H9 (cell line): Measurements from ENCODE around the gene HOXB6. TPM values are rescaled to one million over a fixed set of nuclear protein-coding genes. Genes with fewer than 3 reads are reported as not detected.

Source experiments
- DNase-seq: peaks from one replicate; pipeline ENCODE4 v3.0.0-alpha.2; 2017
- H2AFZ ChIP-seq: one replicate; pipeline ENCODE4 v1.6.1; 2013; ENCODE audit warnings: mild to moderate bottlenecking, low read length, control low read depth, moderate library complexity
- H2AK5ac ChIP-seq: 2 replicates; pipeline ENCODE4 v1.6.1; 2013; ENCODE audit warnings: low read length, control low read depth, mixed read lengths; ENCODE audit not compliant: insufficient read length
- H2BK120ac ChIP-seq: one replicate; pipeline ENCODE4 v1.6.1; 2013; ENCODE audit warnings: low read depth, mild to moderate bottlenecking, low read length, control low read depth, inconsistent platforms; ENCODE audit not compliant: poor library complexity, severe bottlenecking
- H2BK12ac ChIP-seq: 2 replicates; pipeline ENCODE4 v1.6.1; 2013; ENCODE audit warnings: low read length, control low read depth, mixed read lengths, low read depth; ENCODE audit not compliant: insufficient read length
- H2BK15ac ChIP-seq: 2 replicates; pipeline ENCODE4 v1.6.1; 2013; ENCODE audit warnings: low read depth, low read length, control low read depth
- H2BK20ac ChIP-seq: one replicate; pipeline ENCODE4 v1.6.1; 2013; ENCODE audit warnings: low read depth, mild to moderate bottlenecking, low read length, control low read depth, inconsistent platforms; ENCODE audit not compliant: poor library complexity, severe bottlenecking
- H2BK5ac ChIP-seq: 2 replicates; pipeline ENCODE4 v1.6.1; 2013; ENCODE audit warnings: low read length, control low read depth, mixed read lengths; ENCODE audit not compliant: insufficient read length
- H3K14ac ChIP-seq: 2 replicates; pipeline ENCODE4 v1.6.1; 2013; ENCODE audit warnings: low read length, control low read depth; ENCODE audit not compliant: insufficient read depth
- H3K18ac ChIP-seq: 2 replicates; pipeline ENCODE4 v1.6.1; 2013; ENCODE audit warnings: low read depth, mild to moderate bottlenecking, mixed read lengths, low read length, control low read depth; ENCODE audit not compliant: insufficient read length
- H3K23ac ChIP-seq: 2 replicates; pipeline ENCODE4 v1.6.1; 2013; ENCODE audit warnings: low read length, control low read depth, mixed read lengths, low read depth; ENCODE audit not compliant: insufficient read length
- H3K23me2 ChIP-seq: 2 replicates; pipeline ENCODE4 v1.6.1; 2013; ENCODE audit warnings: low read depth, mild to moderate bottlenecking, mixed read lengths, low read length, control low read depth; ENCODE audit not compliant: insufficient read length, poor library complexity, severe bottlenecking
- H3K27ac ChIP-seq: 2 replicates; pipeline ENCODE4 v1.5.1; 2013; ENCODE audit warnings: low read length, control low read depth, mixed read lengths, low read depth; ENCODE audit not compliant: insufficient read length
- H3K27me3 ChIP-seq: 2 replicates; pipeline ENCODE4 v1.6.1; 2013; ENCODE audit warnings: low read length, control low read depth, inconsistent platforms; ENCODE audit not compliant: insufficient read depth
- H3K4ac ChIP-seq: 2 replicates; pipeline ENCODE4 v1.6.1; 2013; ENCODE audit warnings: low read depth, mild to moderate bottlenecking, control low read depth, inconsistent platforms, low read length, moderate library complexity
- H3K4me1 ChIP-seq: 2 replicates; pipeline ENCODE4 v1.6.1; 2013; ENCODE audit warnings: low read length, control low read depth, inconsistent platforms; ENCODE audit not compliant: insufficient read depth
- H3K4me2 ChIP-seq: 2 replicates; pipeline ENCODE4 v1.6.1; 2013; ENCODE audit warnings: low read length, control low read depth, mixed read lengths; ENCODE audit not compliant: insufficient read length, insufficient read depth
- H3K56ac ChIP-seq: 2 replicates; pipeline ENCODE4 v1.6.1; 2013; ENCODE audit warnings: low read depth, mild to moderate bottlenecking, mixed read lengths, low read length, control low read depth; ENCODE audit not compliant: insufficient read length
- H3K79me1 ChIP-seq: 2 replicates; pipeline ENCODE4 v1.6.1; 2013; ENCODE audit warnings: low read depth, mild to moderate bottlenecking, moderate library complexity, low read length, control low read depth, inconsistent platforms; ENCODE audit not compliant: insufficient read depth, poor library complexity, severe bottlenecking
- H3K79me2 ChIP-seq: 2 replicates; pipeline ENCODE4 v1.6.1; 2013; ENCODE audit warnings: low read length, control low read depth, inconsistent platforms; ENCODE audit not compliant: insufficient read depth
- H3K9ac ChIP-seq: 2 replicates; pipeline ENCODE4 v1.6.1; 2013; ENCODE audit warnings: low read length, control low read depth, mixed read lengths; ENCODE audit not compliant: insufficient read length; ENCODE audit errors: extremely low read depth
- H3K9me3 ChIP-seq: one replicate; pipeline ENCODE4 v1.6.1; 2013; ENCODE audit warnings: low read depth, low read length, inconsistent platforms; ENCODE audit not compliant: control insufficient read depth
- H3T11ph ChIP-seq: one replicate; pipeline ENCODE4 v1.6.1; 2013; ENCODE audit warnings: mild to moderate bottlenecking, low read length, control low read depth, inconsistent platforms
- H4K20me1 ChIP-seq: one replicate; pipeline ENCODE4 v1.6.1; 2013; ENCODE audit not compliant: control insufficient read depth, insufficient read length, insufficient read depth
- H4K5ac ChIP-seq: 2 replicates; pipeline ENCODE4 v1.6.1; 2013; ENCODE audit warnings: low read depth, mild to moderate bottlenecking, mixed read lengths, low read length, control low read depth; ENCODE audit not compliant: insufficient read length
- H4K8ac ChIP-seq: replicated peaks from 2 replicates; pipeline ENCODE4 v1.6.1; 2013; ENCODE audit warnings: low read length, control low read depth, mixed read lengths, low read depth; ENCODE audit not compliant: insufficient read length
- H4K91ac ChIP-seq: 2 replicates; pipeline ENCODE4 v1.6.1; 2013; ENCODE audit warnings: low read depth, mild to moderate bottlenecking, moderate library complexity, mixed read lengths, low read length, control low read depth; ENCODE audit not compliant: insufficient read length
- H3K27ac Mint-ChIP-seq, 3 experiments: 2 replicates in 2 of 3; 3 replicates in 1 of 3; pipeline ENCODE4 v1.8.0; 2020 to 2021; ENCODE audit warnings: mixed read lengths in 3 of 3, mild to moderate bottlenecking in 1 of 3, moderate library complexity in 1 of 3
- H3K27me3 Mint-ChIP-seq: 2 replicates; pipeline ENCODE4 v1.8.0; 2021; ENCODE audit warnings: low read depth, mild to moderate bottlenecking, moderate library complexity, mixed read lengths
- H3K36me3 Mint-ChIP-seq, 3 experiments: 2 replicates in 2 of 3; 3 replicates in 1 of 3; pipeline ENCODE4 v1.8.0; 2020 to 2021; ENCODE audit warnings: low read depth in 3 of 3, mixed read lengths in 3 of 3; ENCODE audit not compliant: insufficient read depth in 1 of 3
- H3K4me1 Mint-ChIP-seq, 2 experiments: 2 replicates each; pipeline ENCODE4 v1.8.0; 2020; ENCODE audit warnings: mixed read lengths in 2 of 2
- H3K4me3 Mint-ChIP-seq, 2 experiments: 2 replicates in 1 of 2; 3 replicates in 1 of 2; pipeline ENCODE4 v1.8.0; 2020 to 2021; ENCODE audit warnings: mild to moderate bottlenecking in 2 of 2, mixed read lengths in 2 of 2, moderate library complexity in 1 of 2
- H3K9me3 Mint-ChIP-seq, 2 experiments: 2 replicates in 1 of 2; 3 replicates in 1 of 2; pipeline ENCODE4 v1.8.0; 2020; ENCODE audit warnings: mild to moderate bottlenecking in 2 of 2, mixed read lengths in 2 of 2, moderate library complexity in 1 of 2
- WGBS: extraction: QIAGEN DNeasy Blood & Tissue Kit; methylation state at CpG from one replicate; pipeline ENCODE4 v1.1.7; 2013; ENCODE audit warnings: missing lambda C conversion rate, low lambda C conversion rate, mixed read lengths; ENCODE audit not compliant: insufficient read length; ENCODE audit errors: extremely low coverage; 5-methylcytosine and 5-hydroxymethylcytosine counted together
- microRNA-seq: library from miRNA; unstranded; fragments of <30 nt; microRNA quantifications from one replicate; pipeline ENCODE4, GENCODE V29; 2020; ENCODE audit warnings: borderline microRNAs expressed
- total RNA-seq: library from RNA; stranded (reverse); gene quantifications from 2 replicates; pipeline ENCODE4 v1.2.1, GENCODE V29; 2021
- TF ChIP-seq, protein P1 (sequence below): fragments of 200-600 bp; sonication (generic); conservative IDR thresholded peaks from 3 replicates; pipeline ENCODE4 v1.8.0; 2021; ENCODE audit warnings: antibody characterized with exemption, mild to moderate bottlenecking

Gene HOXB6
- total RNA-seq, 1 experiment from 2014 or later, result not detected

DNA sequence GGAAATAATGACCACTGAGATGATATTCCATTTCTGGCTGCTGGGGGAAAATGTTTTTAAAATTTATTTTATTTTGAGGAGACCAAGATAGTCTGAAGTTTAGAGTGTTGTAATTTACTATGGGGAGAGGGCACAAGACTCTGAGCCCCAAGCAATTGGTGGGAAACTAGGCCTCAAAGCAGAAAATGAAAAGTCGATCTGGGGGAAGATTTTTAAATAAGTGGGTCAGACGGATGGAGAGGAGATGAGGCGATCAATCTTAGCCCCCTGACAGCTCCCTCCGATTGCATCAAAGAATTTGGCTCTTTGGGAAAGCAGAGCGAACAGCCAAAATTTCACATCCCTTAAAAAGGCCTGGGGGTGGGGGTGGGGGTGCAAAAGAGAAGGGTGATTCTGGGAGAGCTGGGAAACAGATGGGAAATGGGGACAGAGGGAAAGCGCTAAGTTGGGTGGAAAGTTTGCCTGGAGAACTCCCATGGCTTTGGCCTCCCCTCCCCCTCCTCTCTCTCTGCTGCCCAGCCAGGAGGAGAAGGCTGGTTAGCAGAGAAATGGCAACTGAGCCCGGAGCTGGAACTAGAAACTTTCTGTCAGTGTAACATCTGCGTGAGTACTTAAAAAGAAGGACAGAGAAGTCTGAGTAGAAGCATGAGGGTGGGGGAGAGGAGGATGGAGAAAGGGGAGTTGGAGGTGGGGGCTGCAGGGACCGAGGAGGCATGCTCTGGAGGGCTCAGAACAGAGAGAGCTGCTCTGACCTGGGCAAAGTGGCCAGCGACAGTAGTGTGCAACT, 58.5 kb downstream of the HOXB6 start:
- no peaks in the 10 kb centered on the region for H3K79me2 ChIP-seq
- H3K14ac ChIP-seq, result no peak overlapping the region
- H2AK5ac ChIP-seq, result no peak overlapping the region
- H4K8ac ChIP-seq, result no peak overlapping the region
- H2BK5ac ChIP-seq, result no peak overlapping the region
- peaks cover 92% of the 10 kb centered on the region for H3K27me3 ChIP-seq
- no peak overlapping the region for H2BK20ac ChIP-seq
- no peak overlapping the region for H2BK120ac ChIP-seq
- H2BK12ac ChIP-seq, result no peak overlapping the region
- no peak overlapping the region for H2BK15ac ChIP-seq
- H3K4me3 Mint-ChIP-seq, result no peak overlapping the region; a peak in 1 of 5 replicates
- peaks cover 1 to 21% of the 10 kb centered on the region in 2 experiments; a peak in 3 of 5 replicates for H3K9me3 Mint-ChIP-seq
- H3K36me3 Mint-ChIP-seq, result no peaks in the 10 kb centered on the region; a peak in 1 of 7 replicates
- DNase-seq, result peak; percentile 78
- no peak overlapping the region for H3K23ac ChIP-seq
- no CpG with 5 or more reads among the region's 10 CpGs for WGBS
- no peaks in the 10 kb centered on the region for H4K20me1 ChIP-seq
- H4K91ac ChIP-seq, result no peak overlapping the region
- H3K4me1 Mint-ChIP-seq, result peaks cover 39 to 71% of the 10 kb centered on the region in 2 experiments
- H3T11ph ChIP-seq, result no peak overlapping the region
- H2AFZ ChIP-seq, result no peak overlapping the region
- peaks cover 99% of the 10 kb centered on the region for H3K27me3 Mint-ChIP-seq
- no peak overlapping the region for H3K4me2 ChIP-seq
- no peak overlapping the region for H3K27ac Mint-ChIP-seq
- no peak overlapping the region for H4K5ac ChIP-seq
- H3K23me2 ChIP-seq, result peaks cover 5% of the 10 kb centered on the region
- H3K56ac ChIP-seq, result no peak overlapping the region
- no peak overlapping the region for H3K9ac ChIP-seq
- TF ChIP-seq, protein P1, sequence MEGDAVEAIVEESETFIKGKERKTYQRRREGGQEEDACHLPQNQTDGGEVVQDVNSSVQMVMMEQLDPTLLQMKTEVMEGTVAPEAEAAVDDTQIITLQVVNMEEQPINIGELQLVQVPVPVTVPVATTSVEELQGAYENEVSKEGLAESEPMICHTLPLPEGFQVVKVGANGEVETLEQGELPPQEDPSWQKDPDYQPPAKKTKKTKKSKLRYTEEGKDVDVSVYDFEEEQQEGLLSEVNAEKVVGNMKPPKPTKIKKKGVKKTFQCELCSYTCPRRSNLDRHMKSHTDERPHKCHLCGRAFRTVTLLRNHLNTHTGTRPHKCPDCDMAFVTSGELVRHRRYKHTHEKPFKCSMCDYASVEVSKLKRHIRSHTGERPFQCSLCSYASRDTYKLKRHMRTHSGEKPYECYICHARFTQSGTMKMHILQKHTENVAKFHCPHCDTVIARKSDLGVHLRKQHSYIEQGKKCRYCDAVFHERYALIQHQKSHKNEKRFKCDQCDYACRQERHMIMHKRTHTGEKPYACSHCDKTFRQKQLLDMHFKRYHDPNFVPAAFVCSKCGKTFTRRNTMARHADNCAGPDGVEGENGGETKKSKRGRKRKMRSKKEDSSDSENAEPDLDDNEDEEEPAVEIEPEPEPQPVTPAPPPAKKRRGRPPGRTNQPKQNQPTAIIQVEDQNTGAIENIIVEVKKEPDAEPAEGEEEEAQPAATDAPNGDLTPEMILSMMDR, result no peak
- H3K18ac ChIP-seq, result no peak overlapping the region
- no peaks in the 10 kb centered on the region for H3K9me3 ChIP-seq
- no peak overlapping the region for H3K4ac ChIP-seq
- H3K79me1 ChIP-seq, result no peaks in the 10 kb centered on the region
- peaks cover 3% of the 10 kb centered on the region; the same call in 1 of the 2 replicates for H3K4me1 ChIP-seq
- no peak overlapping the region for H3K27ac ChIP-seq

Small RNAs within 50 kb of the gene (microRNA-seq; reads per million reads assigned to microRNA genes)
- not detected for gene MIR196A1

Other genes with a start within 250 kb of the HOXB6 start
- gene SKAP1, start 174.8 kb downstream of the HOXB6 start, total RNA-seq, result not detected in 2 replicates
- gene HOXB1, start 74.0 kb downstream of the HOXB6 start, total RNA-seq, result not detected in 2 replicates
- not detected in 2 replicates for gene HOXB2, start 59.9 kb downstream of the HOXB6 start, total RNA-seq
- gene HOXB4, start 26.6 kb downstream of the HOXB6 start, total RNA-seq, result not detected in 2 replicates
- gene HOXB3, start 14.7 kb downstream of the HOXB6 start, total RNA-seq, result not detected in 2 replicates
- gene HOXB5, start 11.2 kb downstream of the HOXB6 start, total RNA-seq, result not detected in 2 replicates
- not detected in 2 replicates for gene HOXB7, start 6.0 kb upstream of the HOXB6 start, total RNA-seq
- gene HOXB8, start 10.3 kb upstream of the HOXB6 start, total RNA-seq, result not detected in 2 replicates
- gene HOXB9, start 21.4 kb upstream of the HOXB6 start, total RNA-seq, result not detected in 2 replicates
- gene PRAC1, start 117.5 kb upstream of the HOXB6 start, total RNA-seq, result not detected in 2 replicates
- not detected in 2 replicates for gene PRAC2, start 118.2 kb upstream of the HOXB6 start, total RNA-seq
- gene HOXB13, start 123.8 kb upstream of the HOXB6 start, total RNA-seq, result not detected in 2 replicates
- 1.1 and 2.4 TPM in 2 replicates for gene TTLL6, start 212.2 kb upstream of the HOXB6 start, total RNA-seq
- gene CALCOCO2, start 226.0 kb upstream of the HOXB6 start, total RNA-seq, result 19.1 and 23.1 TPM in 2 replicates